Activated CD4-positive, alpha-beta T cell treated with anti-CD3 and anti-CD28 coated beads, Interleukin-10, Interleukin-2, amounts not matched to agents 100 ng/mL and 50 ng/mL, durations not matched to agents 16 hours and 8 hours (primary cell): ENCODE results near the gene AAMP.

Source experiments
- DNase-seq: peaks from one replicate; pipeline ENCODE4 v3.0.0-alpha.2; 2020

The AAMP gene

DNA sequence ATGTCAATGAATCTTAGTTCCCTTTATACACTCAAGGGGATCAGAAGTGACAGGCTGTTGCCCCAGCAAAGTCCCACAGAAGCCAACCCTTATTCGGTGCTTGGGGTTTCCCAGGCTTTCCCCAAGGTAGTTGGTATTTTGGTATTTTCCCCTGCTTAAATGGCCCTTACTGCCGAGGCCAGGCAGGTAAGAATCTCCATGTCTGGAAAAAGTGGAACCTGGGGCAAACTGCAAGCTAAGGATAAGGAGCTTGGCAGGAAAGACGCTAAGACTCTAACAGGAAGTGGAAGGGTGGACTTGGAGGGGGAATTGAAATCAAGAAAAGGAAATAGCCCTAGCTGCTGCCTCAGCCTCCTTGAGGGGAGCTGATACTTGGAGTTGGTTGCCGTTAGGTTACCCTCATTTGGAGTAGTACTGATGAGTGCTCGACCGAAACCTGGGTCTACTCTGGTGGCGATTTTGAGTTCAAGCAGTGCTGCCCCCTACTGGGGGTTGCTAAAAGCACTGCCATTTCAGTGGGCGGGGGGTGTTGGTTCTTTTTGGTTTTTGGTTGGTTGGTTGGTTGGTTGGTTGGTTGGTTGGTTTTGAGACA lies 12.5 kb downstream of the AAMP start:
- DNase-seq, result peak; percentile 77

DNA sequence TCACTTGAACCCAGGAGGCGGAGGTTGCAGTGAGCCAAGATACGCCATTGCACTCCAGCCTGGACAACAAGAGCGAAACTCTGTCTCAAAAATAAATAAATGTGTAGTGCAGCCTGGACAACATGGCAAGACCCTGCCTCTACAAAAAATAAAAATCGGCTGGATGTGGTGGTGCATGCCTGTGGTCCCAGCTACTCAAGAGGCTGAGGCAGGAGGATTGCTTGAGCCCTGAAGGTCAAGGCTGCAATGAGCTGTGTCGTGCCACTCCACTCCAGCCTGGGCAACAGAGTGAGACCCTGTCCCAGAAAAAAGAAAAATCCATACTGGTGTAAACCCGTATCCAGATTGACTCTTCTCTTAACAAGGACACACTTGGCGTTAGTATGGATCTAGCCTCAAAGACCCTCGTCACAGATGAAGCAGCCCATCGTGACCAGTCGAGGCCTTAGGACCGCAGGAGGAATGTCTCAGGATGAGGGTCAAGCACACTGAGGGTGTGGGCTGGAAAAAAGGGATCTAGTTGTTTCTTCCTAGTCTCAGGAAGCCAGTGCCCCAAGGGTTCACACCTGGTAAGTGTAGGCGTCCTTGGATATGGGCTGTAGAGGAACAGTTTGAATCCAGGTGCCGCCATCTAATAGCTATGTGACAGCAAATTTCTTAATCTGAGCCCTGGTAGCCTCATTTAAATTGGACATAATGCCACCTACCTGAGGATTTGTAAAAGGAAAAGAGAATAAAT lies 13.2 kb downstream of the AAMP start:
- no peak for DNase-seq

GRCh38 chr2:218255446-218255845 lies 14.5 kb downstream of the AAMP start:
- peak; percentile 31 for DNase-seq

DNA sequence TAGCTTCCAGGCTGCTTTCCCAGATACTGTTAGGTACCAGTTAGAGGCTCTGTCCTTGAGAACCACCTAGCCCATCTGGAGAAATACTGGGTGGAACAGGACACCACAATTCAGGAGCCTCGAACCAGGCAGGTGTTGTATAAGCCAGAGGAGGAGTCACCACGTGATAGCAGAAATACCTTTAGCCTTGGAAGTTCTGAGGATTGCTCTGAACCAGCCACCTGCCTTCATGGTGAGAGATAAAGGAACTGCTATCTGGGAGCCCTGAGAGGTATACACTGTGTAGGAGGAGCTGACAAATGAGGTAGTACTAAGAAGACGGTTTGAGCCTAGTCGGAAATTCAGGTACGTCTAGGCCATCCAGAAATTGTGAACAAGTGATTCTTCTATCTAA lies 16.7 kb downstream of the AAMP start:
- DNase-seq, result no peak

DNA sequence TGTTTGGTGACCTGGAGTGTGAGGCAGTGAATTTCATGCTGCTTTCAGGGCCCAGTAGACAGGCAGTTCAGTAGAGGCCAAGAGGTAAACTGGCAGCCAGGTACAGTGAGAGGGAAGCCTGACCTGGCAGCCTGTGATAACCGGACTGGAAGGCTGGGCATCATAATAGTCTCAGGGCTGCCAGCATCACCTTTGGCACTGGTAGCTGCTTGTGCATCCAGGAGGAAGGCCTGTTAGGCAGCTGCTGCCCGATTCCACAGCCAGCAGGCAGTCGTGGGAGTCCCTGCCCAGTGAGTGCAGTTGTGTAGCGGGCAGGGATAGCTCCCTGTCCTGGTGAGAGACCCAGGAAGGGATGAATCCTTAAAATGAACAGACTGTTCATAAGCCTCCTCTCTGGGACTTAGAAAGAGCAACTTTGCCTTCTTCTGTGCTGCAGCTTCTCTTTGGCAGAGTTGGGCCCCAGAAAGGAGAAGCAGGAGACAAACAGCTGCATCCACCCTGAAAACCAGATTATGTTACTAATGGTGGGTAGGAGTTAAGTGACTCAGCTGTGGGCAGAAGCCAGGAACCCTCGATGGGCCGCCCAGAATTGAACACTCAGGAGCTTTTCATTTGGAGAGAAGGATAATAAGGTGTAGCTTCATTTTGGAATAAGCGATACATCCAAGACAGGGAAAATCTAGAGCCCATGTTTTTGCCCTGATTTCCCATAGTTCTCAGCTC lies 17.3 kb downstream of the AAMP start:
- no peak for DNase-seq

GRCh38 chr2:218249691-218250090 lies 20.2 kb downstream of the AAMP start:
- no peak for DNase-seq

DNA sequence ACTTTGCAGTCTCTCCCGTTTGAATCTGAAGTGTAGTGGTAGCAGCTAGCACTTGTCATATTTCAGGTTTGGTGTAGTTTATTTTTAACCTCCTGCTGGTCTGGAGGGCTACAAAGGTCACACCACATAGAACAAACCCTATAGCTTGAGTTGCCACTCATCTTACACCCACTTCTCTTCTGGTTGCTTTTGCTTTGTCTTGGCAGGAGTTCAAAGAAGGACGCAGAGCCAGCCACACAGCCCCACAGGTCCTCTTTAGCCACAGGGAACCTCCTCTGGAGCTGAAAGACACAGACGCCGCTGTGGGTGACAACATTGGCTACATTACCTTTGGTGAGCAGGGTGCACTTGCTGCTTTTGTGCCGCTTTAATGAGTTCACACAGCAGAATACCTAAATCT lies 24.7 kb downstream of the AAMP start:
- DNase-seq, result no peak

GRCh38 chr2:218244665-218245064 lies 25.3 kb downstream of the AAMP start:
- no peak for DNase-seq

DNA sequence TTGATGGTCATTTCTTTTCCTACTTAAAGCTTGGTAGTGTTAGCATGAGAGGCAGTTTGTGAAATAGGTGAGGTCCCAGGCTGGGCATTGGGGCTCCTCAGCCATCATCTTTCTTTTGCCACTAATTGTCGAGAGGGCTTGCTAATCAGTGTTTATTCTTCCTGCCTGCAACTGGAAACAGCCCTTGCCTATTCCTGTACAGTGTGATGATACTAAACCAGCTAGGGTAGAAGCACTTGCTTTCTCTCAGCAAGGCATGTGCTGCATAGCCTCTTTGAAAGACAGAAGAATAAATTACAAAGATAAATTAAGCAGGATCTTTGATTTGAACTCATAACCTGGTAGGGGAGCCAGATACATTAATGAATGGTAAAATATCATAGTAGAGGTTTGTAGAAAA lies 25.7 kb downstream of the AAMP start:
- DNase-seq, result no peak

- DNase-seq, result no peak
These were observed 31.1 kb downstream of the AAMP start for GRCh38 chr2:218238887-218239286.

- no peak for DNase-seq
These were observed 33.1 kb downstream of the AAMP start for GRCh38 chr2:218236829-218237228.

DNA sequence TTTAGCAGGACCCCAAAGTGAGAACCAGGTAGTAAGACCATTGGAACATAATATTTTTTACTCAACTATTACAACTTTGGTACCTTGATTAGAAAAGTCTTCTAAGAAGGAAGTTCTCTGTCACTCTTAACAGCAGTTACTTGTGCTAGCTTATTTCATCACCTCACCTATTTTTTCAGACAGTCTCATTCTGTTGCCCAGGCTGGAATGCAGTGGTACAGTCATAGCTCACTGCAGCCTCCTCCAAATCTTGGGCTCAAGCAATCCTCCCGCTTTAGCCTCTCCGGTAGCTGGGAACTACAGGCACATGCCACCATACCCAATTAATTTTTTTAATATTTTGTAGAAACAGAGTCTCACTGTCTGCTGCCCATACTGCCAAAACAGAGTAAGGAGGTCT lies 34.9 kb downstream of the AAMP start:
- no peak for DNase-seq

GRCh38 chr2:218234521-218234920 lies 35.4 kb downstream of the AAMP start:
- DNase-seq, result no peak

- no peak for DNase-seq
These were observed 36.4 kb downstream of the AAMP start for GRCh38 chr2:218233543-218233942.

DNA sequence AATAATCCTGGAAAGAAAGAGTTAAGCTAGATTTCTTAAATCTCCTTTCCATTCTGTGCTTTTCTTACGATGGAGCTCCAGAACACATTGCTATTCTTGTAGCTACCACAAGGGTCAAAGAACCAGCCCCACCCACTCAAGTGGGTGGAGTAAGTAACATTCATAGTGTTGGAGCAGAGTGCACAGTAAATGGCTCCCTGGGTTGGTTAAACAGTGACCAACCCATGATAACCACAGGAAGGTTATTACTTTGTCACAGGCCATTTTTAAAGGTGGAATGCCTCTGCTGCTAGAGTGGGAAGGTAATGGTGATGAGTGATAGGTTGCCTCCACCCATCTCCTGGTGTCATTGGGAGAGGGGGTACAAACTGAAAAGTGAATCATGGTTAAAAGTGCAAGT lies 39.1 kb downstream of the AAMP start:
- peak; percentile 75 for DNase-seq

DNA sequence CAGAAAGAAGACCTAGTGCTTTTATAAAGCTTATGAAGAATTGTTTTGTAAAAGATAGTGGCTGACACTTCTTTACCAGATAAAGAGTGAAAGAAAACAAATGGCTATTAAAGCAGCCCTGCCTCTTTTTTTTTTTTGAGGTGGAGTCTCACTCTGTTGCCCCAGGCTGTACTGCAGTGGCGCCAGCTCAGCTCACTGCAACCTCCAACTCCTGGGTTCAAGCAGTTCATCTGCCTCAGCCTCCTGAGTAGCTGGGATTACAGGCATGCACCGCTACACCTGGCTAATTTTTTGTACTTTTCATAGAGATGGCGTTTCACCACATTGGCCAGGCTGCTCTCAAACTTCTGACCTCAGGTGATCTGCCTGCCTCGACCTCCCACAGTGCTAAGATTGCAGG lies 40.1 kb downstream of the AAMP start:
- peak; percentile 56 for DNase-seq

DNA sequence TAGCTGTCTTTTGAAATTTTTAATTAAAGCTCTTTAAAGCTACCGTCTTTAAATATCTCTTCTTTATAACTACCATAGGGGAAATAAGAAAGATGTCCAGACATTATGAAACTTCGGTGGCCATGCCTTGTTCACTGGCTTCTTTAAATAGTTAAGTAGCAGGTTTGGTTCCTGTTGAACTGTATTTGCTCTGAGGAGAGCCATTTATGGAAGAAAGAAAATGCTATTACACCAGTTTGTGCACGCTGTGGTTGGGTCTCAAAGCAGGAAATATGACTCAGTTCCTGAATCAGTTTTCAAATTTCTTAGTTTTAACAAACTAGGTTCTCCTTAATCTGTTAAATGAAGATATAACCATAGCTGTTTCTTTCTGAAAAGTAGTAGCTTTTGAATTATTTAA lies 40.7 kb downstream of the AAMP start:
- DNase-seq, result peak; percentile 91

GRCh38 chr2:218228366-218229090 lies 41.4 kb downstream of the AAMP start:
- DNase-seq, result peak; percentile 24

DNA sequence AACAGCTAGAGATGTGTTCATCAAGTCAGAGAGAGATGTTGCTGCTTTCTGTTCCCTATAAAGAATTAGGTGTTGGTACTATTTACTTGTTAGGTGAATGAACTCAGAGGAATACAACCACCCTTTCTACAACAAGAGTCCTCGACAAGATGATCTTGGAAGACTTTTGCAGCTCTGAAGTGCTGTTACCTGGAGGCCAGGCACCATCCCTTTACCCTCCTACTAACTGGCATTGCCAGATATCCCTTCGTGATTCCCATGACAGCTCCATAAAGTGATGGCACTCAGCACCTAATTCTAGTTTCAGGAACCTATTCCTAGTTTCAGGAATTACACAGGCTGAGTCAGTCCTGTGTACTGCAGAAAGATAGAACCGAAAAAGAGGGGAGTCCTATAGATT lies 43.0 kb downstream of the AAMP start:
- DNase-seq, result no peak

DNA sequence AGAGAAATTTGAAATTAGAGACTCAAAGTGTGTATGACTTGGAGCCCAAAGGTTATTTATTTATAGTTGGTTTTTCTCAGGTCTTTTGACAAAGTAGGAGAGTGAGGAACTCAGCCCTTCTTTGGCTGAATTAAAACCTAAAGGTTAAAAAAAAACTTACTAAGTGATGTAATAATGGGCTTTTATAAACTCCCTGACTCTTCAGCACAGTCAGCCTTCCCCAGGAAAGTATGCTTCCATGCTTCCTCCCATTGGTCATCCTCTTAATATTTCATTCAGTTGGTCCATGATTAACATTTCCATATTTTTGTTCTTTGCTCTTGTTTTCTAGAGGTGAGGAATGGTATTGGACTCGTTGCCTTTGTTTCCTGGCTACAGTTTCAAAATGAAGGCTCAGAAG lies 45.8 kb downstream of the AAMP start:
- no peak for DNase-seq

DNA sequence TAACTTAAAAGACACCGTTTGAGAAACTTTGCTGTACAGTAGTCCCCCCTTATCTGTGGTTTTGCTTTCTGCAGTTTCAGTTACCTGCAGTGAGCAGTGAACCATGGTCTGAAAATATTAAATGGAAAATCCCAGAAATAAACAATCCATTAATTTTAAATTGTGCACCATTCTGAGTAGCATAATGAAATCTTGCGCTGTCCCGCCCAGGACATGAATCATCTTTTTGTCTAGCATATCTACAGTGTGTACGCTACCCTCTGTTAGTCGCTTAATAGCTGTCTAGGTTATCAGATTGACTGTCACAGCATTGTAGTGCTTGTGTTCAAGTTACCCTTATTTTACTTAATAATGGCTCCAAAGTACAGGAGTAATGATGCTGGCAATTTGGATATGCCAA lies 46.9 kb downstream of the AAMP start:
- peak; percentile 51 for DNase-seq

DNA sequence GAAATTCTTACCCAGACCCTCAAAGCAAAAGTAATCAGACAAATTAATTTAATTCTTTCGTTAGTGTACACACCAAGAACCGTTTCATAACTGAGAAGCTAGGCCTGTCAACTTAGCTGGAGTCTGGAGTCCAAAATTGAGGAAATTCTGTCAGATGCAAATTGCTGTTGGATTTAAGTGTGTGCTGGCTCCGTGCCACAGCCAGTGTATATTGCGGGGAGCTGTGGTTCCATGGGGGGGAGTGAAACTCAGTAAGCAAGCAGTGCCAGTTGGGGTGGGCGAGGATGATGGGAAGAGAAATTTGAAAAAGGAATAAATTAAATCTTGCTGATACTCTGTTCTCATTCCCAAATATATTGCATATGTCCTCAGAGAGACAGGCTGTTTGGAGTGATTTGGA lies 48.9 kb downstream of the AAMP start:
- no peak for DNase-seq

DNA sequence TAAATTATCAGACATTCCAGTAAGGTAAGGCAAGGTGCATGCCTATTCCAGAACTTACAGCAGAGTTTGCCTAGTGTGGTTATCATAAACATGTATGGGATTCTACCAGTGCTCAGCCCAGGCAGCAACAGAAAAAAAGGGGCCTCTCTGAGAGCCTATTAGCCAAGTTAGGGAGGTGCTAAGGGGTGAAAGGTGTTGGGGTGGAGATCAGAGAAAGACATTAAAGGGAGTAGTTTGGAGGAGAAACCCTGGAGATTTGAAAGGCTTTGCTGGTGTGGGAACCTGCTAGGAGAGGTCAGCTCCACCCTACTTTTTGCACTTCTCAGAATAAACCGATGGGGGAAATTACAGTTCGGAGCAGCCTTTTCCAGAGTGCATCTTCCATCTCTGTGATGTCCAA lies 50.0 kb downstream of the AAMP start:
- DNase-seq, result peak; percentile 38
